OCI-LY1 (cell line): ENCODE data around the gene CD83.

Source experiments
- H2AFZ ChIP-seq: fragments of 200-600 bp; sonication (generic), shearing (Covaris generic); 2 replicates; pipeline ENCODE4 v1.6.0; 2014; ENCODE audit warnings: antibody characterized with exemption, mild to moderate bottlenecking, low read length
- H3F3A ChIP-seq: fragments of 200-600 bp; sonication (generic), shearing (Covaris generic); 2 replicates; pipeline ENCODE4 v1.6.0; 2014; ENCODE audit warnings: mild to moderate bottlenecking, antibody characterized with exemption, low read length, moderate library complexity; ENCODE audit not compliant: insufficient read depth
- H3K27ac ChIP-seq: fragments of 200-600 bp; sonication (generic); 2 replicates; pipeline ENCODE4 v1.5.1; 2014; ENCODE audit warnings: low read length, mixed run types, mild to moderate bottlenecking, low read depth; ENCODE audit not compliant: poor library complexity, severe bottlenecking
- H3K27me3 ChIP-seq: fragments of 200-600 bp; sonication (generic); 2 replicates; pipeline ENCODE4 v1.6.0; 2014; ENCODE audit warnings: antibody characterized with exemption, mild to moderate bottlenecking, low read length, moderate library complexity; ENCODE audit not compliant: insufficient read depth
- H3K36me3 ChIP-seq: fragments of 200-600 bp; sonication (generic); 2 replicates; pipeline ENCODE4 v1.6.1; 2014; ENCODE audit warnings: mild to moderate bottlenecking, antibody characterized with exemption, low read length, moderate library complexity, mixed read lengths; ENCODE audit not compliant: insufficient read depth
- H3K4me1 ChIP-seq: fragments of 200-600 bp; sonication (generic); 2 replicates; pipeline ENCODE4 v1.5.1; 2014; ENCODE audit warnings: mild to moderate bottlenecking, low read length, moderate library complexity; ENCODE audit not compliant: insufficient read depth, severe bottlenecking
- H3K4me2 ChIP-seq: fragments of 200-600 bp; sonication (generic), shearing (Covaris generic); 2 replicates; pipeline ENCODE4 v1.6.1; 2014; ENCODE audit warnings: low read length
- H3K4me3 ChIP-seq: fragments of 200-600 bp; sonication (generic); 2 replicates; pipeline ENCODE4 v1.5.1; 2014; ENCODE audit warnings: low read length, low read depth, mild to moderate bottlenecking, mixed read lengths; ENCODE audit not compliant: poor library complexity, severe bottlenecking
- H3K79me2 ChIP-seq: fragments of 200-600 bp; shearing (Covaris generic); 2 replicates; pipeline ENCODE4 v1.6.1; 2016; ENCODE audit warnings: mixed run types, low read length, mixed read lengths; ENCODE audit not compliant: insufficient read depth
- H3K9ac ChIP-seq: fragments of 200-600 bp; sonication (generic), shearing (Covaris generic); 2 replicates; pipeline ENCODE4 v1.6.1; 2014; ENCODE audit warnings: mild to moderate bottlenecking, low read length, mixed read lengths
- H3K9me2 ChIP-seq: fragments of 200-600 bp; sonication (generic), shearing (Covaris generic); 2 replicates; pipeline ENCODE4 v1.6.1; 2014; ENCODE audit warnings: low read depth, mild to moderate bottlenecking, low read length, mixed read lengths
- H3K9me3 ChIP-seq: fragments of 200-600 bp; shearing (Covaris generic); 2 replicates; pipeline ENCODE4 v1.6.1; 2014; ENCODE audit warnings: low read length, mixed read lengths
- H4K20me1 ChIP-seq: fragments of 200-600 bp; sonication (generic), shearing (Covaris generic); 2 replicates; pipeline ENCODE4 v1.6.0; 2016; ENCODE audit warnings: mild to moderate bottlenecking, low read length; ENCODE audit not compliant: insufficient read depth
- EZH2 ChIP-seq: fragments of 200-600 bp; sonication (generic), shearing (Covaris generic); IDR thresholded peaks from 2 replicates; pipeline ENCODE4 v1.8.0; 2017; ENCODE audit warnings: borderline replicate concordance, mixed run types, mild to moderate bottlenecking, antibody characterized with exemption, low read length, moderate library complexity, mixed read lengths
- TF ChIP-seq, protein P1 (sequence below): fragments of 200-600 bp; sonication (generic), shearing (Covaris generic); IDR thresholded peaks from 2 replicates; pipeline ENCODE4 v1.5.1; 2017; ENCODE audit warnings: mild to moderate bottlenecking, antibody characterized with exemption, low read length, moderate library complexity, mixed read lengths

The CD83 gene

DNA sequence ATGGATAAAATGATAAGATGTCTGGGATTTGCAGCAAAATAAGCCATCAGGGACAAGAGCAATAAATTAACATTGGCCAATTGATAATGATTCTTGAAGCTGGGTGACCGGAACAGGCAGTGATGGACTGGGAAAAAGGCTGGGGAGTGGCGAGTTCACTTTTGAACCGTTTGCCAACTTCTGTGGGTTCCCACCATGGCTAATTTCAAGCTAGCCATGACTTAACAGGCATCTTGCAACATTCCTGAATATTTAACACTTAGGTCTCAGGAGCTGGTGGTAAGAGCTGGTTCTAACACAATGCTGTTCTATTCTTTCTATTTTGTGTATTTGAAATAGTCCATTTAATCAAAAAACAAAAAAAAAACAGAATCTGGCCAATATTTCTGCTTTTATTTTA, 37.6 kb upstream of the CD83 start:
- Histone ChIP-seq H3K9me3 (no peaks in the 10 kb centered on the region), H3K9me2 (no peaks in the 10 kb centered on the region), H3K36me3 (no peaks in the 10 kb centered on the region), H3F3A (no peaks in the 10 kb centered on the region), H3K4me2 (no peak overlapping the region), H3K4me3 (no peak overlapping the region), H3K79me2 (no peaks in the 10 kb centered on the region), H2AFZ (no peak overlapping the region), H3K27ac (no peak overlapping the region), H3K9ac (no peak overlapping the region), H4K20me1 (no peaks in the 10 kb centered on the region), H3K27me3 (no peaks in the 10 kb centered on the region; the same call in 1 of the 2 replicates), H3K4me1 (peaks cover 8% of the 10 kb centered on the region)
- TF ChIP-seq, protein P1, sequence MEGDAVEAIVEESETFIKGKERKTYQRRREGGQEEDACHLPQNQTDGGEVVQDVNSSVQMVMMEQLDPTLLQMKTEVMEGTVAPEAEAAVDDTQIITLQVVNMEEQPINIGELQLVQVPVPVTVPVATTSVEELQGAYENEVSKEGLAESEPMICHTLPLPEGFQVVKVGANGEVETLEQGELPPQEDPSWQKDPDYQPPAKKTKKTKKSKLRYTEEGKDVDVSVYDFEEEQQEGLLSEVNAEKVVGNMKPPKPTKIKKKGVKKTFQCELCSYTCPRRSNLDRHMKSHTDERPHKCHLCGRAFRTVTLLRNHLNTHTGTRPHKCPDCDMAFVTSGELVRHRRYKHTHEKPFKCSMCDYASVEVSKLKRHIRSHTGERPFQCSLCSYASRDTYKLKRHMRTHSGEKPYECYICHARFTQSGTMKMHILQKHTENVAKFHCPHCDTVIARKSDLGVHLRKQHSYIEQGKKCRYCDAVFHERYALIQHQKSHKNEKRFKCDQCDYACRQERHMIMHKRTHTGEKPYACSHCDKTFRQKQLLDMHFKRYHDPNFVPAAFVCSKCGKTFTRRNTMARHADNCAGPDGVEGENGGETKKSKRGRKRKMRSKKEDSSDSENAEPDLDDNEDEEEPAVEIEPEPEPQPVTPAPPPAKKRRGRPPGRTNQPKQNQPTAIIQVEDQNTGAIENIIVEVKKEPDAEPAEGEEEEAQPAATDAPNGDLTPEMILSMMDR: no peak
- no peak for TF ChIP-seq EZH2

DNA sequence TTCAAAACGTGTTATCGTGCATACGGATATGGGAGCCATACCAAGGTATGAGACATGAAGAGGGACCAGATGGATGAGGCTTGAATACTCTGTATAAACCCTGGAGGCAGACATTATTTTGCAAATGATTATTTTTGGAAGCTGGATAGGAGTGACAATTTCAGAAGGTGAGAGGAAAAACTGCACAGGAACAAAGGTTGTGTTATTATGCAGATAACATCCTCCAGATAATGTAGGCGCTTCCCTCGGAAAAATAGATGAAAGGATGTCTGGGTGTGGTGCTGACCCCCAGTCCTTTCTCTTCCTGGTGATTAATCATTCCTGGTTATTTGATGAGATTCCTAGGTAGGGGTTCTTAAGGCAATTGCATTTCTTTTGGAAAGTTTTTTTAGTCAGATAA, 36.4 kb upstream of the CD83 start:
- no peak overlapping the region for H2AFZ ChIP-seq
- H4K20me1 ChIP-seq: no peaks in the 10 kb centered on the region
- no peak overlapping the region for H3K9ac ChIP-seq
- no peaks in the 10 kb centered on the region for H3F3A ChIP-seq
- no peak overlapping the region for H3K4me2 ChIP-seq
- no peaks in the 10 kb centered on the region for H3K9me3 ChIP-seq
- H3K27ac ChIP-seq: no peak overlapping the region
- no peaks in the 10 kb centered on the region for H3K9me2 ChIP-seq
- H3K4me1 ChIP-seq: no peaks in the 10 kb centered on the region
- no peaks in the 10 kb centered on the region; the same call in 1 of the 2 replicates for H3K27me3 ChIP-seq
- TF ChIP-seq, protein P1: no peak
- TF ChIP-seq EZH2: no peak
- no peaks in the 10 kb centered on the region for H3K79me2 ChIP-seq
- H3K4me3 ChIP-seq: no peak overlapping the region
- H3K36me3 ChIP-seq: no peaks in the 10 kb centered on the region

DNA sequence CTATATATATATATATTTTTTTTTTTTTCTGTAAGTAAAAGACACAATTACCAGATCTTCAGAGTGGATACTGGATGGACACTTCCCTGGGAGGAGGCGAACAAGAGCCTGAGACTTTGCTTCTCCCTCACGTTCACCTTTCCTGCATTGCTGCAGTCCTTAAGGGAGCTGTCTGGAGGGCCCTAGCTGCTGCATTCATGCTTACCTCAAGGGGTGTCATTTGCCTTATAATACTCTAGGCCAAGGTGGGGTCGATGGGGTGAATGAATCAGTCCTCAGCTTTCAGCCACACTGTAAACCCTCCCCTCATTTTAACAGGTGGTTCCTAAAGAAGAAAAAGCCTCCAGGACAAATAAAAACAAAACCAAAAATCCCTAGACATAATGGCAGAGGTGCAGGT, 34.8 kb upstream of the CD83 start:
- Histone ChIP-seq H3K27ac (no peak overlapping the region), H3K4me1 (no peaks in the 10 kb centered on the region), H3K4me3 (no peak overlapping the region), H4K20me1 (no peaks in the 10 kb centered on the region), H3K79me2 (no peaks in the 10 kb centered on the region), H3K4me2 (no peak overlapping the region), H3K9ac (no peak overlapping the region), H3K27me3 (no peaks in the 10 kb centered on the region; the same call in 1 of the 2 replicates), H3K36me3 (no peaks in the 10 kb centered on the region), H2AFZ (no peak overlapping the region), H3K9me3 (no peaks in the 10 kb centered on the region), H3K9me2 (no peaks in the 10 kb centered on the region), H3F3A (no peaks in the 10 kb centered on the region)
- TF ChIP-seq, protein P1: no peak
